Measurements from ENCODE around the gene BMPER. TPM values are rescaled to one million over a fixed set of nuclear protein-coding genes. Genes with fewer than 3 reads are reported as not detected.

Gene BMPER
- total RNA-seq, 5 donors from 2014 or later (not counting 1 experiment from before 2014, with no cell fraction given): 0.20 to 0.47 TPM; not detected in 3

DNA sequence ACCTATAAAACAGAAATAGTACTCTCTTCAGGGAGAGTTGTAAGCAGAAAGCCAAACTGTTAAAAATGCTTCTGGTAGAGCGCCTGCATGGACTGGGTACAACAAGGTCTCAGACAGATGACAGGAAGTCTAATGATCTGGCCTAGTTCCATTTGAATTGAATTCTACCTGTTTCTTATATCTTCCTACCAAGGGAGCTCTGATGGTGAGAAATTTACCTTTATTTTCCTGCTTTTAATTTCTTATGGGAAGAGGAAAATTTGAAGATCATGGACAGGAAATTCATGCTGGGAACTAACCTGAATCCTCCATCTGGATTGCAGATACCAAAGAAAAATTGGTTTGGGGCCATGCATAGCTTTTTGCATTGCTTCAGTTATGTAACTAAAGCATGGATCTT, 63.3 kb downstream of the BMPER start:
- no peaks in the 10 kb centered on the region for H3K4me1 Mint-ChIP-seq
- POLR2A ChIA-PET: no interaction called here
- no peak overlapping the region for H3K27ac Mint-ChIP-seq
- H3K4me1 ChIP-seq (ENCODE audit: control insufficient read depth in 1 of 2, extremely low read depth in 1 of 2, insufficient read depth in 2 of 2, low read length in 2 of 2): no peaks in the 10 kb centered on the region
- no peak for DNase-seq
- H3K36me3 Mint-ChIP-seq: no peaks in the 10 kb centered on the region
- H3K27me3 Mint-ChIP-seq: no peaks in the 10 kb centered on the region
- no peak overlapping the region for H3K4me3 Mint-ChIP-seq
- no CpG with 5 or more reads among the region's 1 CpG for WGBS (ENCODE audit: insufficient coverage)
- H3K36me3 ChIP-seq (ENCODE audit: control insufficient read depth in 2 of 2, extremely low read depth in 1 of 2, insufficient read depth in 1 of 2, low read length in 1 of 2): no peaks in the 10 kb centered on the region
- CTCF ChIA-PET: no interaction called here
- no peaks in the 10 kb centered on the region for H3K9me3 ChIP-seq
- ATAC-seq (replicated peaks in 1 of 4): no peak
- H3K9me3 Mint-ChIP-seq: no peaks in the 10 kb centered on the region
- H3K27me3 ChIP-seq (replicated peaks in 1 of 2; ENCODE audit: control insufficient read depth in 2 of 2, extremely low read depth in 1 of 2, insufficient read depth in 2 of 2, low read length in 1 of 2): peaks cover 0 to 4% of the 10 kb centered on the region in 2 experiments
- no peak overlapping the region for H3K4me3 ChIP-seq (ENCODE audit: control insufficient read depth in 1 of 2, extremely low read depth in 1 of 2, low read length in 1 of 2)
- no peak overlapping the region for H3K27ac ChIP-seq (ENCODE audit: low read length)

DNA sequence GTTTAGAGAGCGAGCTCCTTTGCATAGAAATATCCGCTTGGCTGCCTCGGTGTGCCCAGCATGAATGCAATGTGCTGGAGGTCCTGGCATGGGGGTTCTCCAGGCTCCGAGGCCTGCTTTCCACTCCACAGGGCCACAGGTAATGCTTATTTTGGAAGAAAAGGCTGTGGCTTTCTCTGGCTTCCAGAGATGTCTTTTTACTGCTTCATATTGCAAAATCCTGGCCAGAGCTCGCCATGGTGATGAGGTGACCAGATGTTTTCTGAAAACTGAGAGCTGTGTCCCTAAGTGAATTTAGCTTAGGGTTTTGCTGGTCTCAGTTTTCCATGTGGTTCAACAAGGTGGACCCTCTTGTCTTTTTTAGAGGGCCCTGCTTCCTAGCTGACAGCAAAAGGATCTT, 65.2 kb downstream of the BMPER start:
- ChIA-PET POLR2A (no interaction called here), CTCF (no interaction called here)
- Mint-ChIP-seq H3K27ac (no peak overlapping the region), H3K4me1 (no peaks in the 10 kb centered on the region), H3K27me3 (no peaks in the 10 kb centered on the region), H3K4me3 (no peak overlapping the region), H3K36me3 (no peaks in the 10 kb centered on the region), H3K9me3 (no peaks in the 10 kb centered on the region)
- H3K36me3 ChIP-seq (ENCODE audit: control insufficient read depth in 2 of 2, extremely low read depth in 1 of 2, insufficient read depth in 1 of 2, low read length in 1 of 2): no peaks in the 10 kb centered on the region
- DNase-seq (no peak), ATAC-seq (replicated peaks in 1 of 4) (no peak)
- no peak overlapping the region for H3K4me3 ChIP-seq (ENCODE audit: control insufficient read depth in 1 of 2, extremely low read depth in 1 of 2, low read length in 1 of 2)
- 50% methylated on average over 1 of the region's 5 CpGs for WGBS (ENCODE audit: insufficient coverage)
- H3K9me3 ChIP-seq: no peaks in the 10 kb centered on the region
- peaks cover 0 to 9% of the 10 kb centered on the region in 2 experiments for H3K27me3 ChIP-seq (replicated peaks in 1 of 2; ENCODE audit: control insufficient read depth in 2 of 2, extremely low read depth in 1 of 2, insufficient read depth in 2 of 2, low read length in 1 of 2)
- no peaks in the 10 kb centered on the region for H3K4me1 ChIP-seq (ENCODE audit: control insufficient read depth in 1 of 2, extremely low read depth in 1 of 2, insufficient read depth in 2 of 2, low read length in 2 of 2)
- H3K27ac ChIP-seq (ENCODE audit: low read length): no peak overlapping the region

DNA sequence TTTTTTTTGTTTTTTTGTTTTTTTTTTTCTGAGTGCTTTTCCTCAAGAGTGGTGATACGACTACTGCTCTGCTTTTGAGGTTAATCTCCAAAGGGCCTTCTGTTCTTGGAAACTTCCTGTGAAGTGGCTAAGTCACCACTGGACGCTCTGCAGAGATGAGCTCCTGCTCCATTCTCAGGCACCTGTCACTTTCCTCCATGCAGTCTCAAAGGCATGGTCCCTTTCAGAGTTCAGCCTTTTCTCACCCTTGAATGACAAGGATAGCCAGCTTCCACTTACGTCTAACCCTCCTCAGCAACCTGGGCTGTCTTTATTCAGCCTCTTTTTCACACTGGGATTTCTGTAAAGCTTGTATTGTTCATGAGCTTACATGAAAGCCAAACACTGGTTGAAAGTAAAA, 65.8 kb downstream of the BMPER start:
- H3K27ac ChIP-seq (ENCODE audit: low read length): no peak overlapping the region
- no peaks in the 10 kb centered on the region for H3K9me3 ChIP-seq
- no peaks in the 10 kb centered on the region for H3K36me3 ChIP-seq (ENCODE audit: control insufficient read depth in 2 of 2, extremely low read depth in 1 of 2, insufficient read depth in 1 of 2, low read length in 1 of 2)
- H3K27me3 Mint-ChIP-seq: no peaks in the 10 kb centered on the region
- H3K4me3 Mint-ChIP-seq: no peak overlapping the region
- no peaks in the 10 kb centered on the region for H3K4me1 ChIP-seq (ENCODE audit: control insufficient read depth in 1 of 2, extremely low read depth in 1 of 2, insufficient read depth in 2 of 2, low read length in 2 of 2)
- DNase-seq (no peak), ATAC-seq (replicated peaks in 1 of 4) (no peak)
- ChIA-PET POLR2A (no interaction called here), CTCF (no interaction called here)
- peaks cover 0 to 9% of the 10 kb centered on the region in 2 experiments for H3K27me3 ChIP-seq (replicated peaks in 1 of 2; ENCODE audit: control insufficient read depth in 2 of 2, extremely low read depth in 1 of 2, insufficient read depth in 2 of 2, low read length in 1 of 2)
- no peak overlapping the region for H3K27ac Mint-ChIP-seq
- WGBS (ENCODE audit: insufficient coverage): 22% methylated on average over 1 of the region's 3 CpGs
- H3K4me3 ChIP-seq (ENCODE audit: control insufficient read depth in 1 of 2, extremely low read depth in 1 of 2, low read length in 1 of 2): no peak overlapping the region
- H3K4me1 Mint-ChIP-seq: no peaks in the 10 kb centered on the region
- H3K36me3 Mint-ChIP-seq: no peaks in the 10 kb centered on the region
- H3K9me3 Mint-ChIP-seq: no peaks in the 10 kb centered on the region

DNA sequence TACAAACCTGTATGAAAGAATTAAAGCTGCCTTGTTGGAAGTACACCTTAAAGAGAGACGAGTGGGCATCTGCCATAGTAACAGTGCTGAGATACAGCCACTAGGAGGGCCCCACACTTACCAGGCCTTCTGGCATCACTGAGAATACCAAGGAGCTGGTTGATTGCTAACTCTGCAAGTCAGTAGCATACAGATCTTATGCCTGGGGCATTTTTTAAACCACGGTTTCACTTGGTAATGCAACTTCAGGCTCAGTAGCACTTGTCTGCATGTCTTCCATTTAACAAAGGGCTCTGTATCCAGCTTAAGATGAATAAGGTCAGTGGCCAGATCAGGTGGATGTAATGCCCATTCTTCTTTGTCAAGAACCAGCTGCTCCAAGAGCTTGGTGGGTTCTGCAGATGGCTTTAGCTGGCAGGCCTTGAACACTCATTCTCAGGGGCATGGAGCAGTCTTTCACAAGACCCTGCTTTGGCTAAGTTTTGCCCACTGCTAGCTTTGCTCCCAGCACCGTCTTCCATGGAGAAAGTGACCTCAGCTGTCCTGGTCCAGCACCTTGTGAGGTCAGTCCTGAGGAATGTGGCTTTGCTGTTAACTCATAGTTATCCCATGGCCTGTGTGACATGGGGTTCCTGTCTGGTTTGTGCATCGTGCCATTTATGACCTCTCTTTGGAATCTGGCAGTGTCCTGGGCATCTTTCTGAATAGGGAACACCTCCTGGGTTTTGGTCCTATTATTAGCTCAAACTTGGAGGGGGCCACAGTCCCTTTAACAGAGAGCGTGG, 68.1 kb downstream of the BMPER start:
- 75% methylated on average over 5 of the region's 5 CpGs for WGBS (ENCODE audit: insufficient coverage)
- no peak overlapping the region for H3K27ac ChIP-seq (ENCODE audit: low read length)
- H3K4me3 Mint-ChIP-seq: no peak overlapping the region
- H3K4me3 ChIP-seq (ENCODE audit: control insufficient read depth in 1 of 2, extremely low read depth in 1 of 2, low read length in 1 of 2): no peak overlapping the region
- H3K9me3 ChIP-seq: no peaks in the 10 kb centered on the region
- H3K27me3 Mint-ChIP-seq: no peaks in the 10 kb centered on the region
- ATAC-seq (replicated peaks in 1 of 4) (no peak), DNase-seq (no peak)
- peaks cover 0 to 9% of the 10 kb centered on the region in 2 experiments for H3K27me3 ChIP-seq (replicated peaks in 1 of 2; ENCODE audit: control insufficient read depth in 2 of 2, extremely low read depth in 1 of 2, insufficient read depth in 2 of 2, low read length in 1 of 2)
- no peaks in the 10 kb centered on the region for H3K36me3 ChIP-seq (ENCODE audit: control insufficient read depth in 2 of 2, extremely low read depth in 1 of 2, insufficient read depth in 1 of 2, low read length in 1 of 2)
- ChIA-PET CTCF (no interaction called here), POLR2A (interaction anchor here in 1 of 2 donors (0.5 kb wide), 1 partner anchor 434 kb away, joined by 3 read pairs; no protein-coding TSS in a partner anchor)
- no peaks in the 10 kb centered on the region for H3K4me1 ChIP-seq (ENCODE audit: control insufficient read depth in 1 of 2, extremely low read depth in 1 of 2, insufficient read depth in 2 of 2, low read length in 2 of 2)
- H3K4me1 Mint-ChIP-seq: no peaks in the 10 kb centered on the region
- no peaks in the 10 kb centered on the region for H3K36me3 Mint-ChIP-seq
- no peaks in the 10 kb centered on the region for H3K9me3 Mint-ChIP-seq
- H3K27ac Mint-ChIP-seq: no peak overlapping the region

DNA sequence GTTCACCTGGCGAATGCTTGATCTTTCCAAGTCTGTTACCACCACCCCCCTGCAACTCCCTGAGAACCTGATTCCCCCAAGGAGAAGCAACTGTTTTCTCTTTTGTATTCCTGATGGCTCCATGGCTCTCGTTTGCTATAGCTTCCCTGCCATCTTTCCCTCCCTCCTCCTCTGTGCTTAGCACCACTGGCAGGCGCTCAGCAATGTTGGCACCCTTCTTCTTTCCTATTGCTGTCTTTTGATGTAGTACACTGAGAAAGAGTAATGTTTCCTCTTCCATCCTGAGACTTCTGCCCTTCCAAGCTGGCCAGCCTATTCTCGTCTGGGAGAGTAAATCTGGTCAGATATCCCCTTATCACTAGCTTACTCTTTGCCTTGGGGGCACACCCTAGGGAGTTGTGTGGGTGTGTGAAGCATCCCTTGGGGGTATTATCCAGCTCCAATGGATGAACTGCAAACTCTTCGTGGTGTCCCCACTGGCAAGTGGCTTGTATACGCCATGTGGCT, 74.0 kb downstream of the BMPER start:
- no peak for DNase-seq
- no peak for ATAC-seq (replicated peaks in 1 of 4)
- CTCF ChIA-PET: no interaction called here

DNA sequence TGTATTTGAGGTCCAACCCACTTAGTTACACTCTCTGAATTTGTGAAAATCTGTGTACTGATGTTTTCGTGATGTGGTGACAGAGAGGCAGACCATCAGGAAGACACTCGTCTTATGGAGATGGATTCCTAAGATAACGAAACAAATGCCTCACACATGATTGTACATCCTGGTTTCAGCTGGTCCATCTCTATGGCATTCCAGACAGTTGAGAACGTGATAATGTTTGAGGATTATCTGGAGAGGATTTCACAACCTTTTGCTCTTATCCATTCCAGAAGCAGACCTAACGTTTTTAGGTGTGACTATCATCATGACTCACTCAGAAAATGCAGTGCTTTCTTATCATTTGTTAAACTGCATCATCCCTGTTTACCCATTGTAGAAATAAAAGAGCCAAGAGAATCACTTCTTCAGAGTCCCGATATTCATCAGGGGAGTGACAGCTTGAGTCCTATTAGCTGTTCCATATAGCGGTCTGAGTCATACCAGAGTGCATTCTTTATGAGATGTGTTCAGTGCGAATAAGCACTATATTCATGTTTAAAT, 74.5 kb downstream of the BMPER start:
- ChIA-PET CTCF (no interaction called here), POLR2A (no interaction called here)
- Histone ChIP-seq H3K4me3 (ENCODE audit: control insufficient read depth in 1 of 2, extremely low read depth in 1 of 2, low read length in 1 of 2) (no peak overlapping the region), H3K9me3 (no peaks in the 10 kb centered on the region), H3K36me3 (ENCODE audit: control insufficient read depth in 2 of 2, extremely low read depth in 1 of 2, insufficient read depth in 1 of 2, low read length in 1 of 2) (no peaks in the 10 kb centered on the region), H3K4me1 (ENCODE audit: control insufficient read depth in 1 of 2, extremely low read depth in 1 of 2, insufficient read depth in 2 of 2, low read length in 2 of 2) (no peaks in the 10 kb centered on the region), H3K27ac (ENCODE audit: low read length) (no peak overlapping the region), H3K27me3 (replicated peaks in 1 of 2; ENCODE audit: control insufficient read depth in 2 of 2, extremely low read depth in 1 of 2, insufficient read depth in 2 of 2, low read length in 1 of 2) (peaks cover 0 to 2% of the 10 kb centered on the region in 2 experiments)
- no peaks in the 10 kb centered on the region for H3K36me3 Mint-ChIP-seq
- no peaks in the 10 kb centered on the region for H3K4me1 Mint-ChIP-seq
- WGBS (ENCODE audit: insufficient coverage): no CpG with 5 or more reads among the region's 8 CpGs
- no peak for DNase-seq
- no peaks in the 10 kb centered on the region for H3K9me3 Mint-ChIP-seq
- ATAC-seq (replicated peaks in 1 of 4): peak in 1 of 4 experiments; percentile 26
- no peak overlapping the region for H3K4me3 Mint-ChIP-seq
- no peak overlapping the region for H3K27ac Mint-ChIP-seq
- H3K27me3 Mint-ChIP-seq: peaks cover 0 to 4% of the 10 kb centered on the region in 2 donors

More for the DNA sequence above, 74.0 kb downstream of the BMPER start:
- no peak overlapping the region for H3K27ac ChIP-seq (ENCODE audit: low read length)
- H3K4me1 ChIP-seq (ENCODE audit: control insufficient read depth in 1 of 2, extremely low read depth in 1 of 2, insufficient read depth in 2 of 2, low read length in 2 of 2): no peaks in the 10 kb centered on the region
- WGBS (ENCODE audit: insufficient coverage): 72% methylated on average over 3 of the region's 6 CpGs
- Mint-ChIP-seq H3K27ac (no peak overlapping the region), H3K9me3 (no peaks in the 10 kb centered on the region), H3K36me3 (no peaks in the 10 kb centered on the region), H3K4me3 (no peak overlapping the region), H3K27me3 (peaks cover 0 to 4% of the 10 kb centered on the region in 2 donors), H3K4me1 (no peaks in the 10 kb centered on the region)
- H3K27me3 ChIP-seq (replicated peaks in 1 of 2; ENCODE audit: control insufficient read depth in 2 of 2, extremely low read depth in 1 of 2, insufficient read depth in 2 of 2, low read length in 1 of 2): peaks cover 0 to 4% of the 10 kb centered on the region in 2 experiments
- no peaks in the 10 kb centered on the region for H3K36me3 ChIP-seq (ENCODE audit: control insufficient read depth in 2 of 2, extremely low read depth in 1 of 2, insufficient read depth in 1 of 2, low read length in 1 of 2)
- no peaks in the 10 kb centered on the region for H3K9me3 ChIP-seq
- POLR2A ChIA-PET: no interaction called here
- no peak overlapping the region for H3K4me3 ChIP-seq (ENCODE audit: control insufficient read depth in 1 of 2, extremely low read depth in 1 of 2, low read length in 1 of 2)
